Activated T-cell treated with anti-CD3 and anti-CD28 coated beads for 4 hours (primary cell): ENCODE data around the gene LIX1L.
"Not testable (repeated sequence)": the region's sequence is repeated elsewhere in the genome, so short reads cannot be mapped to it uniquely, and the experiment has no call there.

Source experiments
- DNase-seq: peaks from one replicate; pipeline ENCODE4 v3.0.0-alpha.2; 2020

LIX1L gene

DNA sequence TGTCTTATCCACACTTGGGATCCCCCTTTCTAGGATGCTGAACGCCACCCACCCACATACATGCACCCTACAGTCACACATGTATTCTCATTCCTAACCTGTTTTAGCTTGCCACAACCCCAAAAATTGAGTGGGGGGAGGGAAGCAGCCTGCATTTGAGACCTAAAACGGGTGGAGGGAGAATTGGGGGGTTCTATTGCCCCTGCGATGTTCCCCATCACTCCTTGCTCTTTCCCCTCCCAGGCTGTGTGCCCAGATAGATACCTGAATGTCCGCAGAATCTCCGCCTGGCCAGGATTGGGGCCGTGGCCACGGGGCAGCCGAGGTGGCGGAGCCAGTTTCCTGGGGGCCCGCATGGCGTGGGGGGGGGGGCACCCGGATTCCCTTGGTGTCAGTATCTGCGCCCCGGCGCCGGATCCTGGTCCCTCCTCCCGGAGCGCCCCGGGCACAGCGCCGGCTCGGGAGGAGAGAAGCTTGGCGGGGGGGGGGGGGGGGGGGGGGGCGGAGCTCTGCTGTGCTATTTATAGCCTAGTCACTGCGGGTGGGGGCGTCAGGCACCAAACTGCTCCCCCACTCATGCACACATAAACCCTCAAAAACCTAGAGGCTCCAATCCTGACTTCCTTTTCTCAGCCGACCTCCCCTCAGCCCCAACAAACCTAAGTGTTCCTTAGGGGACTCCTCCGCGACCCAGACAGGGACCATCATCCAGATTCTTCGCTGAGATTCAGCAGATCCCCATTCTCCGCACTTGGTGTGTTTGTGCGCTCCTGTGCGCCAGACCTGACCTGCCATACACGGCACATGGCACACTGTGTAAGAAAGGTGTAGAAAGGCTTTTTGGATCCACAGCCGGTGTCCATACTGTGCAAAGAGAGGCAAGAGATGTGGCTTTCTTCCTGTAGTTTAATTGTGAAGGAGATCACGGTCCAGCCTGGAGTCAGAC lies 4.6 kb upstream of the LIX1L start:
- no peak for DNase-seq

DNA sequence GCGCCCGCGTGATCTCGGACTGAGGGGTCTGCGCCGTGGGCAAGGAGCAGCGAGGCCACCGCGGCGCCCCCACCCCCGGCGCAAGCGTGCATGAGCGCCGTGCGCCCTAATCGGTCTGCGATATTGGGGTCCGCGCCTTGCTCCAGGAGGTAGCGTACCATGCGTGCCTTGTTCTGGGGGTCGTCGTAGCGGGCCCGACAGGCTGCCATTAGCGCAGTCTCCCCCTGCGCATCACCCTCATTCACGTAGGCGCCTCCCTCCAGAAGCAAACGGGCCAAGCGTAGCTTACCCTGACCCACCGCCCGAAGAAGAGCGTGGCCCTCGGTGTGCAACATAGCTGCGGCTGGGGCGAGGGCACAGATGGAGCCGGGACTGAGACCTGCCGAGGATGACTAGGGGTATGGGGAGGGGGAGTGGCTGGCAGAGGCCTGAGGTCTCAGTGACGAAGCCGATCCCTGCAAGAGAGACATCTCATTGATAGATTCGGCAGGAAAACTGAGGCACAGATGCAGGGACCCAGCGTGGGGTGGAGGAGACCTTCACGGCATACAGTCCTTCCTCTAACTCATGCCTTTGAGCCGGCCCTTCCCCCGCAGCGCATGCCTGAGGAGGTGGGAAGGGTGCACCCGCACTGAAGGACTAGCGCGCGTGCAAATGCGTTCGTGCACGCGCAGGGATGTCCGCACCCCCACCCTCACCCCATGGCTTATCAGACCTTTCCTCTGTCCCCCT lies 3.8 kb upstream of the LIX1L start:
- DNase-seq: no peak

- no peak for DNase-seq
These were observed 3.2 kb upstream of the LIX1L start for GRCh38 chr1:145961109-145961424.

DNA sequence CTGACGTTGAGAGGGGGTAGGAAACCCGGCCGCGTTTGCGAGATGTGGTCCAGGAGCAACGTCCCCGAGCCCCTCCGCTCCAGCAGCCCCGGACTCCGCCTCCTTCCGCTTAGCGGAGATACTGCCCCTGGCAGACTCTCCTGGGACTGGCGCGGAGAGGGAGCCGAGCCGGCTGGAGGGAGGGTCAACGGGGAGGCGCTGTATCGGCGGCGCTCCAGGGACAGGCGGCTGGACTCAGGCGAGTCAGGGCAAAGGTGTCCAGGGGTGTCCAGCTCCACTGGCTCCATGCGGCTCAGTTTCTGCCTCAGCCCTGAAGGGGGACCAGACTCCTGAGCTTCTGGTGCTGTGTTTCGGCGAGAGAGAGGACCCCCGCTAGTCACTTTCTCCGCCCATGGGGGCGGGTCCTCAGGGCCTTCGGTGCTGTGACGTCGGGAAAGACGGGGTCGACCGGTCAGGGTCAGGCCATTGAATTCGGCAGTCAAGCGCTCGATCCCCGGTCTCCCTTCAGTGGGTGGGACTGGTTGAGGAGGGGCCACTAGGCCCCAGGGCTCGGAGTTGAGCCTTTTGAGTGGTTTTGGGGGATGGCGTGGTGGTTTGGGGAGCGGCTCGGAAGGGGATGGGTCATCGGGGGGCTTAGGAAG lies 2.8 kb upstream of the LIX1L start:
- DNase-seq: no peak

GRCh38 chr1:145959957-145960467 lies 2.2 kb upstream of the LIX1L start:
- DNase-seq: no peak

DNA sequence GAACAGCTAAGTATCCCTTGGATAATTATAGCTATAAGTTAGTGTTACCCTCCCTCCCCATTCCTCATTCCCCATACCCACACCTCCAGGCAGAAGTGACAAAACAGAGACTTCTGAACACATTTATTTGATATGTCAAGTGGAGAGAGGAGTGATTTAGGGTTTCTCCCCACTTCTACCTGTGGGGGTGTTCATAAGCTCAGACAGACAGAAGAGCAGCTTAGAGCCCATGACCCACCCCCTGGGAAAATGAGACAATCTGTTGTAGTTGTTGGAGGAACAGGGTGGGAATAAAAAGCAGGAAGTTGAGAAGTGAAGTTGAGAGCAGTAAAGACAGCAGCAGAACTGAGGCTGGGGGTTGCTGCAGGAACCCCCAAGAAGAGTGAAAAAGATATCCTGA lies 1.5 kb upstream of the LIX1L start:
- no peak for DNase-seq

DNA sequence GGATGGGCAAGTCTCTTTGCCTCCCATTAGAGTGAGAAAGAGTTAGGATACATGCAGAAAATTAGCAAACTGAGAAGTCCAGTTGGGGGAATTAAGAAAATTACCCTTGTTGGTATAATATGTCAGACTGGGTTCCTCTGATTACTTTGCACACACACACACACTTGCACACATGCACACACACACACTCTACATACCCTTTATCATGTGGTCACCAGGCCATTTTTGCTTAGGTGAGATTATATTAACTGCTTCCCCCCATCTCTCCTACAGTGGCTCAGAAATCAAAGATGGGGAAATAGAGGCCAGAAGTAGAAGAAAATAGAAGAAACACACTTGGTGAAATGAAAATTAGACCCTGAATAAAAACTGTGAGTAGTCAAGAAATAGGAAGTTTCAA lies 917 bp upstream of the LIX1L start:
- no peak for DNase-seq

GRCh38 chr1:145956781-145957442 lies 905 bp downstream of the LIX1L start:
- DNase-seq: no peak

DNA sequence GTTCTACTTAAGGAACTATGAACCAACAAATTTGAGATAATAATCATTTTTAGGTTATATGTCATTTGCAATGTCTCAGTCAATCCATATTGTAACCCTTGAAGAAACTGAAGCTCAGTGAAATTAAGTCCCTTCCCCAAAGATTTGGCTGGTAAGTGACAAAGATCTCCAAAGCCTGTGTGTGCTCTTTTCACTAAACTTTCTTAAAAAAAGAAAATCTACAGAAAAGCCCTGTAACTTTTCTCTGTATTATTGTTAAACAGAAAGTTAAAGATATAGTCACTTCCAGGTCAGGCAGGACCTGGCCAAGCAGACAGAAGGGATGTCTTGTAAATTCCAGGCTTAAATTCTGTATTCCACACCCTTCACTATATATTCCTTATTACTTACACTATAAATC lies 1.5 kb downstream of the LIX1L start:
- DNase-seq: no peak

- DNase-seq: no peak
These were observed 2.4 kb downstream of the LIX1L start for GRCh38 chr1:145955436-145955835.

GRCh38 chr1:145953861-145954260 lies 4.0 kb downstream of the LIX1L start:
- no peak for DNase-seq

DNA sequence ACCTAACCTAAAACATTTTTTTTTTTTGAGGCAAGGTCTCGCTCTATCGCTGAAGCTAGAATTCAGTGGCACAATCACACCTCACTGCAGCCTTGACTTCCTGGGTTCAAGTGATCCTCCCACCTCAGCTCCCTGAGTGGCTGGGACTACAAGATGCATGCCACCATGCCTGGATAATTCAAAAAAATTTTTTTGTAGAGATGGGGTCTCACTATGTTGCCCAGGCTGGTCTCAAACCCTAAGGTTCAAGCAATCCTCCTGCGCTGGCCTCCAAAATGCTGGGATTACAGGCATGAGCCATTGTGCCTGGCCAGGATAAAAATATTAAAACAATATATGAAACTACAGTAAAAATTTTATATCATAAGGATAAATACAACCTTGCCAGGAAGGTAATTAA lies 4.9 kb downstream of the LIX1L start:
- DNase-seq: no peak

DNA sequence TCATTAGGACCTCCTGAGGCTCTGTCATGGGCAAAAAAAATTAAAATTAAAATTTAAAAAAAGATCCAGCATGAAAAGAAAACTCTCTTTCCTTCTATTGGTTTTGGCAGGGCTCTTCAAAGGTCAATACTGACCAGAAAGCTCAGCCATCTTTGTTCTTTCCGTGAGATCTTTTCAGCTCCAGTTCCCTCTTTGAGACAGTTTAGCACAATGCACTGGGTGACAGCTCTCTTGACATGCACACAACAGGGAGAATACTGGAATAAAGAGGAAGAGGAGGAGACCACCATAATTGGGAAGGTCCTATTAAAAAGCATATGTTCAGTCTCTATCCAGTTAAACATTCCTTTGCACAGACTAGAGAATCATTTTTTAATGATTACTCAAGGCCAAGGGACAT lies 6.3 kb downstream of the LIX1L start:
- no peak for DNase-seq

DNA sequence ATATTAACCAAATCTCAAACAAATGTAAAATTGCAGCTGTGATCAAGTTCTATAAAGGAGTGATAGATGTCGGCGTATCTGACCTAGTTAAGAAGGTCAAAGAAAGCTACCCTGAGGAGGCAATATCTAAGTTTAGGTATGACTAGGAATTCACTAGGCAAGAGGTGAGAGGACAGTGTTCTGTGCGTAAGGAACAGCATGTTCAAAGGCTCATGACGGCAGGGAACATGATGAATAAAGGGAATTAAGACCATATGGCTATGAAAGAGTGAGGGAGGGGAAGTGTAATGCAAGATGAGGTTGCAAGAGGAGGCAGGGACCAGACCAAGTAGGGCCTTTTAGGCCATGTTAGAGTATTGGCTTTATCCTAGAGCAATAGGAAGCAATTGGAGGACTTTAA lies 8.6 kb downstream of the LIX1L start:
- DNase-seq: no peak

GRCh38 chr1:145947551-145947950 lies 10.3 kb downstream of the LIX1L start:
- DNase-seq: no peak

DNA sequence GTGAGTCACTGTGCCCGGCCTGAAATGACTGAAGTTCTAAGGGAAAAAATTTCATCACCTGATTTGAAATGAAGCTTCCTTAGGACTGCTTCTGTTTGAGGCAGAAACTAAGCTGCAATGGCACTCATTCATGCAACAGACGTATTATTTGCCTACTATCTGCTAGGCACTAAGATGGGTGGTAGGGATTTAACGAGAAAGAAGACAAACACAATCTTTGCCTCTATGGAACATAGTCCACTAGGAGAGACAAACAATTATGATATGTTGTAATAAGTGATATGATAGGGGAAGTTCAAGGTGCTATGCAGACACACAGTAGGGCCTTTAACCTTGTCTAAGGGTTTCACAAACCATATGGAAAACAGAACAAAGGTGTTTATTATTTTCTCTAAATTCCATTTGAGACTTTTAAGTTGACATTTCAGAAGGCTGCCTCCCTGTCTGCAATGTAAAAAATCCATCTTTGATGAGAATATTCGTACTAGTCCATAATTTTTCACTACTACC lies 11.3 kb downstream of the LIX1L start:
- DNase-seq: no peak

DNA sequence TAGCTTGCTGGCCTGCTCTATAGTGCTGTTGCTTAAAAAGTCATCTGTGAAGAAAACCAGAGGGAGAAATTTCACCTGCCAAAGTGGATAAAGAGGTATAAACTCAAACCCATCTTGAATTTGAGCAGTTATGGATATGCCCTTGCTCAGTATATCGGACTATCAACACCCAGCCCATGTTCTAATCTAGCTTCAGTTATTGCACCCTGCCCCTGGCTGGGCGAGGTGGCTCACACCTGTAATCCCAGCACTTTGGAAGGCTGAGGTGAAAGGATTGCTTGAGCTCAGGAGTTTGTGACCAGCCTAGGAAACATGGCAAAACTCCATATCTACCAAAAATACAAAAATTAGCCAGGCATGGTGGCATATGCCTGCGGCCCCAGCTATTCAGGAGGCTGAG lies 13.3 kb downstream of the LIX1L start:
- DNase-seq: no peak

- DNase-seq: no peak
These were observed 14.9 kb downstream of the LIX1L start for GRCh38 chr1:145942871-145943270.

DNA sequence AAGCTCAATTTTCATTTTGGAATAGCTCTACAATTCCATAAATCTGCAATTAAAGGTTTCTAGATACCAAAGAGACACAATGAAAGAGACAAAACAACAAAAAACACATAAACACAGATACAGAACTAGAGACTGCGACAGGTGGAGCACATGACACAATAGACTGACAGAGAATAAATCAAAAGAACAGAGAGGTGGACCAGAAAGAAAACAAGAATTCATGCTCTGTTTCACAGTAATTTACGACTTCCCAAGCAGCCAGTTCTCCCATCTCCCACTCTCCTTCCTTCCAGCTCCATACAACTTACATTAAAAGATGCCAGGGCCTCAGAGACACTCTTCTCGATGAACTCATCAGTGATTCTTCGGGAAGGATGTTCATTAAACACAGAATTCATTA lies 15.4 kb downstream of the LIX1L start:
- no peak for DNase-seq

DNA sequence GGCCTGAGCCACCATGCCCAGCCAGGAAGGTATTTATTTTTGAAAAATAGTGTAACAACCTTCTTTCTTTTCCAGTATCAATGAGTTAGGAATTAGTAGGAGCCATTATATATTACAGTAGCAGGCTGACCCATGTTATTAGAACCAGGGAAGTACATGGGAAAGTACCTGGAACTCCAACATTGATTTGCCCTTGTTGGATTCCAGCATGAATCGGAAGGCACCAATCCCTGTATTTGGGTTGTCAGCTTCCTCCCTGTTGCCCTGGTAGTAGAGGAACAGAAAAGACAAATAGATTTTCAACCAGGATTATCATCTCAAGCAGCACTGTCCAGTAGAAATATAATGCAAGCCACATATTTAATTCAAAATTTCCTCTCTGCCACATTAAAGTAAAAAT lies 20.4 kb downstream of the LIX1L start:
- DNase-seq: no peak

DNA sequence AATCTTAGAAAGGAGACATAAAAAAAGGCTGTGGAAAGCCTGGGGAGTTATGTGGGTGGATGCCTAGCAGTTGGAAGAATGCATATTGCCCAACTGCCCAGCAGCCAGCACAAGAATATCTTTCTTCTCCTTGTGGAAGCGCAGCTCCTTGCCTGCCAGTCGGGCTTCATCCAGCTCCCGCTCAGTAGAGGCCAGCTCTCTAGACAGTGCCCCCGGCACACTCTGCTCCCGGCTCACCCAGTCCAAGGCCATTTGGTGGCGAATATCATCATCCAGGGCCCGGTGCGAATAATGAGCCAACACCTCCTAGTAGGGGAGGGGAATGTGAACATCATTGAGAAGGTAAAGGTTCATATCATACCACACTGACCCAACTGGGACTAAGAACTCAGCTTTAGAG lies 21.6 kb downstream of the LIX1L start:
- no peak for DNase-seq

- DNase-seq: no peak
These were observed 22.1 kb downstream of the LIX1L start for GRCh38 chr1:145935708-145936107.

GRCh38 chr1:145932522-145933009 lies 25.3 kb downstream of the LIX1L start:
- not testable (repeated sequence) for DNase-seq
